Activated CD4-positive, alpha-beta T cell treated with anti-CD3 and anti-CD28 coated beads, Interleukin-10, Interleukin-2, amounts not matched to agents 100 ng/mL and 50 ng/mL, durations not matched to agents 16 hours and 8 hours (primary cell): ENCODE results near the gene PTPRC.

Experiments
- DNase-seq: peaks from one replicate; pipeline ENCODE4 v3.0.0-alpha.2; 2020

Gene PTPRC

GRCh38 chr1:198678301-198678836, 39.5 kb downstream of the PTPRC start:
- no peak for DNase-seq

- peak; percentile 64 for DNase-seq
These were observed 40.1 kb downstream of the PTPRC start for GRCh38 chr1:198678901-198679329.

GRCh38 chr1:198679535-198680173, 40.8 kb downstream of the PTPRC start:
- peak; percentile 68 for DNase-seq

- no peak for DNase-seq
These were observed 41.5 kb downstream of the PTPRC start for GRCh38 chr1:198680174-198680875.

DNA sequence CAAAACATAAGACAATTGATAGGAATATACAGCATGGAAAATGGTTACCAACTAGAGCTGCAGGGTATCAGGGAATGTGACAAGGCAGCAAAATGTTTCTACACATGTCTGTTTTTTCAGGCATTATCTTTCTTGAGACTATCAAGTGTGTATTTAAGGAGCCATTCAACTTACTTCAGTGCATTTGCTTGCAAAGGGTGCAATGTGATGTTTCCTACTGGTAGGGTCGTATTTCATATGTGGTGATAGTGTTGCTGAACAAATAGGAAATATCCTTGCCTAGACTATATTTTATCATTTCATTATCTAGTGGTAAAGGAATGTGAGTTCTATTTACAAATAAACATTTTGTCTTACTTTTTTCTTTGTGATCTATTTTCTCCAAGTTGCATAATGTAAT, 42.4 kb downstream of the PTPRC start:
- no peak for DNase-seq

DNA sequence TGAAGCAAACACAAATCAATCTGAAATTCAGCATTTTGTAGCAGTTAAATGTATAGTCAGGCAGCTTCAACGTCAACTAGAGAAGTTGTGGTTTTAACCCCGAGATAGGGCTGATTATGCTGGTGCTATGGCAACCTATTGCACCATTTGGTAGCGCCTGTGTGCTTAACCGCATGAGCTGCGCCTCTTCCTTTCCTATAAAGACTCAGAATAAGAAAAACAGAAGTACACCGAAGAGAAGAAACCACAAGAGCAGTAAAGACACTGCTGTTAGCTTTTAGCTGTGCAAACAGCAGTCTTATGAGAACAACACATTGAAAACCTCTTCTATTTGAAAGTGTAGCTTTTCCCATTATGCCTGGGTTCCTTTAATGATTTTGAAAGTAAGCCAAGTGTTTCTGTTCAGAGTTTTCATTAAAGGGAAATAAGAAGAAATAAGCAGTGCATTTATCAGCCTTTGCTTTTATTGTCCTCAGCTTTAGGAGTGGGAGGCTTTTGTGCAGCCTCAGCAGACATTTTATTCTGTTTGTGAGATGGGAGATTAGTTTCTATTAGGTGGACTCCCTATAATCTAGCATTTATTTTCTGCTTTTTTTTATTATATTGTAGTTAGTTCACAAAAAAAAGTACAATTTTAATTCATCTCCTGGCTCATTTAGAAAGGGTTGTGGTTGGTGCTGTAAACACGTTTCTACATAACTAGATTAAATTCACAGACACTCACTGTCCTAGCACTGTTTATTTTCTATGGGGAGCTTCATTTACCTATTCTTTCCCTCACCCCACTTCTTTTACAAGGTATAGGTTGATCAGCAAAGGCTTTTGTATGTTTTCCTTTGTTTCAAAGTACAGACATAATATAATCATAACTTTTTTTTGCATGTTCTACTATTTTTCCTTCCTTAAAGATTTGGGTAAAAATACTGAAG, 43.3 kb downstream of the PTPRC start:
- DNase-seq, result peak; percentile 97

GRCh38 chr1:198682850-198683249, 44.0 kb downstream of the PTPRC start:
- no peak for DNase-seq

GRCh38 chr1:198683449-198683848, 44.6 kb downstream of the PTPRC start:
- no peak for DNase-seq

GRCh38 chr1:198686069-198686728, 47.4 kb downstream of the PTPRC start:
- DNase-seq, result no peak

- DNase-seq, result no peak
These were observed 48.6 kb downstream of the PTPRC start for GRCh38 chr1:198687429-198687828.

DNA sequence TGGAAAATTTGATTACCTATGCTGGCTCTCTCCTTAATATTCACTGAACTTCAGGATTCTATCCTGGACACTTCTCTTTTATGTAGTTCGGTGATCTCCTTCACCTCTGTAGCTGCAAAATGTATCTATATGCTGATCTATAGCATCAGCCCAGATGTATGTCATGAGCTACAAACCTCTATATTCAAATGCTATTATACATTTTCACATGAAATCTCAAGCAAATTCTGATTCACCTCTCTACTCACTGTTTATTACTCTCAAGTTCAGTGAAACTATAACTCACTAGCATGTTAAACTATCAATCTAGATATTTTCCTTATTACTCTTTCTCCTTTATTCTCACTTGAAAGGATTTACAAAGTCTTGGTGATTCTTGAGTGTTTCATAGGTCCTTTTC, 52.2 kb downstream of the PTPRC start:
- no peak for DNase-seq

DNA sequence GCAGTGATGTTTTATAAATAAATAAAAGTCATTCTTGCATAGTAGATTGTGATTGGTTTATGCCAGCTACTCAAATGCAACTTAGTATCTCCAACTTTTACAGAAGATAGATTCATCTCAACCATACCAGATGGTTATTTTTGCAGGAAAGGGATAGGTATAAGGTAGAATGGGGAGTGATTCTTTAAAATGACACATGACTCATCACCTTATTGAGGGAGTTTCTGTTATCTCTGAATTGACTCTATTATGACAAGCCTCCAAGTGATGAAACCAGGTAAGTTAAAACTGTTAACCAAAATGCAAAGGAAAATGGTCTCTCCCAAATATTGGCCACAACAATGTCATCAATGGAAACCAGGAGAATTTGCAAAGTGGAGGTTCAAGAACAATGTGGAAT, 54.5 kb downstream of the PTPRC start:
- no peak for DNase-seq

DNA sequence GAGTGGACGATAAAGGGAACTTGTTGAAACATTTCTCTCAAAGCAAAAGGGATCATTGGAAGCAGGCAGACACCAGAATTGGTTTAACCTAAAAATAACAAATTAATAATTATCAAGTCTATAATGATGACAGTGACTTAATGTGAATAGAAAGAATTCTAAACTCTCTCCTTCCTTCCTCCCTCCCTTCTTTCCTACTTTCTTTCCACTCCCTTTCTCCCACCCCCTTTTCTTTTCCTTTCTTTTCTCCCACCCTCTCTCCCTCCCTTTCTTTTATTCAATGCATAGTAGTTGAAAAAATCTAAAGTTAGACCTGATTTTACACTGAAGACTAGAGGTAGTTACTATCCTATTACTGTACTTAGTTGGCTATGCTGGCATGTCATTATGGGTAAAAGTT, 55.7 kb downstream of the PTPRC start:
- no peak for DNase-seq

DNA sequence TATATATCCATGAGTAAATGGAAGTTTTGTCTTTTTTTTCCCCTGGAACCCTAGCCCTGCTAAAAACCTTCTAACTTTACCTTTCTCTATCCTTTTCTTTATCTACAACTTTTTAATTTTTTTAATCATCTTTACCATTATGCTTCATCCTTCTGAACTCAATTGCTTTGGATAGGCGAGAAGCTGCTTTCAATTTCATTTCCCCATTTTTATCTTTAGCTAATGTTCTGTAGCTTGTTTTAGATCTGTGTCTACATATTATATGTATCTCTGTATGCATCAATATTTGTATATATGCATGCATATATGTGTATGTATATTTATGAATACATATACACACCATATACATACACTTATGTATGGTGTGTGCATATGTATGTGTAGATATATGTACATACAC, 57.4 kb downstream of the PTPRC start:
- DNase-seq, result no peak

- DNase-seq, result peak; percentile 62
These were observed 60.6 kb downstream of the PTPRC start for GRCh38 chr1:198699167-198700015.

DNA sequence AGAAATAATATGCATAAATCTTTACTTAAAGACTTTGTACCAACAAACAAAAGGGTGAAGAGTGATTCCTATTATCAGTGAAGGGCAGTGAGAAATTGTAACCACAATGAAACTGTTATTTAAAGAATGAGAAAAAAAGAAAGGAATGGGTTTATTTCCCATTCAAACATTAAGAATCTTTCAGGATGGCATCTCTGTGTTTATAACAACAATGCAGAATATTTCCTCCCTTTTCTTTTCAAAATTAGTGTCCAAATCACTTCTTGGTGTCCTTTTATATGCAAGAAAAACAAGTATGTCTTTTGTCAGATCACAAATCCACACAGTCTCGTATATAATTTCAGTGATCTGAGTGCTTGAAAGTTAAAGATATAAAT, 61.2 kb downstream of the PTPRC start:
- DNase-seq, result no peak

- no peak for DNase-seq
These were observed 61.6 kb downstream of the PTPRC start for GRCh38 chr1:198700396-198700795.

- peak; percentile 30 for DNase-seq
These were observed 62.4 kb downstream of the PTPRC start for GRCh38 chr1:198701250-198701649.

DNA sequence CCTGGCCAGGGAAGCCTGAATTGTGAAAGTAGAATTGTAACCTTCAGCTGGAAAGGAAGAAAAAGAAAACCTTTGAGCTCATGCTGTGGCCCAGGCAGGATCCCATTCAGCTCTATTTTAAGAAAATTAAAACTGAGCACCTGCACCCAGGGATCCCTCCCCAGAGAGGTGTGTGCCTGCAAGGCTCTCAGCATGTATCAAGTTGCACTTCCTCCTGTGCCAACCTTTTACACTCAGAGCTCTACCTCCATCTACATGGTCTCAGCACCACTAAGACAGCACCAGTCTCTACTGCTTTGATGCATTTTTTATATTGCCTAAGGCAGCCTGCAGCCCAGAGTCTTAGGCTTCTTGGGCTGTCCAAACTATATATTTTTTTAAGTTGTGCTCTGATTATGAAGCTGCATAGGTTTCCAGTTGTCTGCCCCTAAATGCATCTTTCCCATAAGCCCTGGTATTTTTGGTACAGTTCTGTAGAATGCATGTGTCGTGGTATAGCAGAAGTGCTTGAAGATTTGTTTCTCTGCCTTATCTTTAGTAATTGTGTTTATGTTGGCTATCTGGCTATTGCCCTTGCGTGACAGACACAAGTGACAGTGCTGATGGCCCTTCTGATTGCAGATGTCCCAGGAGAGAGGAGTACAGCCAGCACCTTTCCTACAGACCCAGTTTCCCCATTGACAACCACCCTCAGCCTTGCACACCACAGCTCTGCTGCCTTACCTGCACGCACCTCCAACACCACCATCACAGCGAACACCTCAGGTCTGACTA, 63.1 kb downstream of the PTPRC start:
- no peak for DNase-seq

DNA sequence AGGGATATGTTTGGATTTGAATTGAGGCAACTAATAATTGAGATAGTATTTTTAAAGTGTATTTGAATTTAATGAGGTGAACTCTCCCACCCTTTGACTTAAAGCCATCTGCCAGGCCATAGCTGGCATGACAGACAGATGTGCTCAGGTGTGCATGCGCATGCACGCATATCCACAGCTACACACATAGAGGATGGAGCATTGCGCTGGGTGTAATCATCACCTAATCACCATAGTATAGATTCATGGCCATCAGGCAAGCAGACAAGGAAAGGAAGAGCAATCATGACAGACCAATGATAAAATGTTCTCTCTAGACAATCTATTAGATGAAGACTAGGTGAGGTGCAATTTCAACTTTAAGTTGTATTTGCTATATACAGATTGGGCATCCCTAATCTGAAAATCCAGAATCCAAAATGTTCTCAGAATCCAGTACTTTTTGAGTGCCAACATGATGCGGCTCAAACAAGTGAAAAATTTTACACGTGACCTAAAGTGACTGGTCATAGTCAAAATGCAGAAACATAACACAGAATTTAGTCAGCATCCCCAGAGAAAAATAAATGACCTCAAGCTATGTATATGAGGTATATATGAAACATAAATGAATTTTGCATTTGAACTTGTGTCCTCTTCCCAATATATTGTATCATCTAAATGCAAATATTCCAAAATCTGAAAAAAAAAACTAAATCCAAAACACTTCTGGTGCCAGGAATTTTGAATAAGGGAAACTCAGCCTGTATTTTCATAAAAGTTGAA, 70.1 kb downstream of the PTPRC start:
- DNase-seq, result no peak
